GM19452 (cell line): Measurements from ENCODE around the gene GALNT6.
"Not testable (repeated sequence)": the region's sequence is repeated elsewhere in the genome, so short reads cannot be mapped to it uniquely, and the experiment has no call there.

Source experiments
- ATAC-seq: cut with Tn5 transposase; IDR thresholded peaks from one replicate; pipeline ENCODE4 v1.9.1; 2021; ENCODE audit not compliant: unreplicated experiment

GALNT6 gene

DNA sequence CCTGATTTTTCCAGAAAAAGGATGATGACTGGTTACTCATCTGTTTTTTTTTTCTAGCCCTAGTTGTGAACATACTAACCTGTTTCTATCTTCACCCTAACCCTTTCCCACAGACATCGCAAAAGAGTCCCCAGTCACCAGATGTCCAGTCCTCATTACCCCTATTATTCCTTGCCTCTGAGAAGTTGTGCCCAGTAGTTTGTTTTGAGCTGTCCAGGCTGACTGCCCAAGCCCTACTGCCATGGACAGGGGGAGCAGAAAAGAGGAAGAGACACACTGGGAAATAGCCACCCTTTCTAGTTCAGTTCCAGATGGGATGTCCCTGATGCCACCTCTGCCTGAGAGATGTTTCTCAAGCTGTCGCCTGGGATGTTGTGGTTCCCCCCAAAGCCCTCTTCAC, 30.9 kb downstream of the GALNT6 start:
- ATAC-seq = no peak

DNA sequence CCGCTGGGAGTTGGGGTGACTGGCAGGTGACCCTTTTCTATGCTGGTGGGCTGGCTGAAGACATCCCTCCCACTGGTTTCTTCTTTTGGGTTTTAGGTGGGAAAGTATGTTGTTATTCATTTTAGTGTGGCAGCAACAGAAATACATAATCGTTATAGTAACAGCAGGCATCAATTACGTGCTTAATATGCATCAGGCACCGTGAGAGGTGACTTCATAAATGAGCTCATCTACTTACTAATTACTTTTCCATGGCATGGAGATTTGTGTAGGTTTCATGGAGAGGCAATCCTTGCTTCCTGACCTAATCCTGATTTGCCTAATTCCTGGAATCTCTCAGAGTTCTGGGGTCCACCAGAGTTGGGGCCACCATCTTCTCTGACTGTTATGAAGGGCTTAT, 31.4 kb downstream of the GALNT6 start:
- ATAC-seq = no peak

DNA sequence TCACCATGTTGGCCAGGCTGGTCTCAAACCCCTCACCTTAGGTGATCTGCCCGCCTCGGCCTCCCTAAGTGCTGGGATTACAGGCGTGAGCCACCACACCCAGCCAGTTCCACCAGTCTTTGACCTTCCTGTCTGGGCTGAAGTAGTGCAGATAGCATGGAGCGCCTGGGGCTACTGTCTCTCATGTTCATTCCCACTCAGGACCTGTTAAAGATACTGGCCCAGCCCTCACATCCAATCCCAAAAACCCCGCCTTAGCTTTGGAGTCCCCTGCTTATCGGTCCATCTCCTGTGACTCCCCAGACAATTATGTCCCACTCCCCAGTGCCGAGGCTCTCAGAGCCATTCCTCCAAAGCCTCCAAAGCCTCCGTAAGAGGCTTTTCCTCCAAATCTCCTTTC, 32.7 kb downstream of the GALNT6 start:
- no peak for ATAC-seq

GRCh38 chr12:51357374-51358047, 33.7 kb downstream of the GALNT6 start:
- ATAC-seq = no peak

GRCh38 chr12:51351913-51352532, 39.2 kb downstream of the GALNT6 start:
- no peak for ATAC-seq

DNA sequence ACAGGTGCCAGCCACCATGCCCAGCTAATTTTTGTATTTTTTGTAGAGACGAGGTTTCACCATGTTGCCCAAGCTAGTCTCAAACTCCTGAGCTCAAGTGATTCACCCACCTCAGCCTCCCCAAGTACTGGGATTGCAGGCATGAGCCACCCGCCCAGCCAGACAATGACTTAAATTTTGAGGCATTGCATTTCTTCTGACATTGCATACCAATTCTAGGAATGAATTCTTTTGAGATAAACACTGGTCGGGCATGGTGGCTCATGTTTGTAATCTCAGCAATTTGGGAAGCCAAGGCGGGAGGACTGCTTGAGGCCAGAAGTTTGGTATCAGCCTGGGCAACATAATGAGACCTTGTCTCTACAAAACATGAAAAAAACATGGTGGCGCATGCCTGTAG, 42.2 kb downstream of the GALNT6 start:
- ATAC-seq = no peak

GRCh38 chr12:51348116-51348515, 43.1 kb downstream of the GALNT6 start:
- ATAC-seq = no peak

- no peak for ATAC-seq
Measured at GRCh38 chr12:51346581-51346980, 44.6 kb downstream of the GALNT6 start, which contains the start of gene CELA1. Gene CELA1 (minus strand): TSS chr12:51346679. CDS start chr12:51346638, 41 bp downstream.

DNA sequence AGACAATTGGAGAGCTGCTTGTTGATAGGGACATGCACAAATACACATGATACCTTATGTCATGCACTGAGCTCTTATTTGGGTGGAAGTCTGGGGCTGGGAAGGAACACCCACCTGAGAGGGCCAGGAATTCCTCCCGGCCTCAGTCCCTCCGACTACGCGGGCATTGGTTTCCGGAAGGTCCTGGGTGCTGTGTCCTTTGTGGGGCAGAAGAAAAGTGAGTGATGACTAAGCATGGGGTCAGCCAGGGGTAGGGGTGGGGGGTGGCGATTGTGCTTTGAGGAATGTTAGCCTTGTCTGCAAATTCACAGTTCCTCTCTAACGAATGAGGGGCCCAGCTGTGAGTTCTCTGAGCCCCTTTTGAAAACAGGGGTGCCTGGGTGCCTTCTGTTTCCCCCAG, 45.5 kb downstream of the GALNT6 start:
- ATAC-seq = no peak

- ATAC-seq = no peak
Measured at GRCh38 chr12:51343201-51343600, 48.0 kb downstream of the GALNT6 start.

- ATAC-seq = no peak
Measured at GRCh38 chr12:51342416-51342815, 48.8 kb downstream of the GALNT6 start.

DNA sequence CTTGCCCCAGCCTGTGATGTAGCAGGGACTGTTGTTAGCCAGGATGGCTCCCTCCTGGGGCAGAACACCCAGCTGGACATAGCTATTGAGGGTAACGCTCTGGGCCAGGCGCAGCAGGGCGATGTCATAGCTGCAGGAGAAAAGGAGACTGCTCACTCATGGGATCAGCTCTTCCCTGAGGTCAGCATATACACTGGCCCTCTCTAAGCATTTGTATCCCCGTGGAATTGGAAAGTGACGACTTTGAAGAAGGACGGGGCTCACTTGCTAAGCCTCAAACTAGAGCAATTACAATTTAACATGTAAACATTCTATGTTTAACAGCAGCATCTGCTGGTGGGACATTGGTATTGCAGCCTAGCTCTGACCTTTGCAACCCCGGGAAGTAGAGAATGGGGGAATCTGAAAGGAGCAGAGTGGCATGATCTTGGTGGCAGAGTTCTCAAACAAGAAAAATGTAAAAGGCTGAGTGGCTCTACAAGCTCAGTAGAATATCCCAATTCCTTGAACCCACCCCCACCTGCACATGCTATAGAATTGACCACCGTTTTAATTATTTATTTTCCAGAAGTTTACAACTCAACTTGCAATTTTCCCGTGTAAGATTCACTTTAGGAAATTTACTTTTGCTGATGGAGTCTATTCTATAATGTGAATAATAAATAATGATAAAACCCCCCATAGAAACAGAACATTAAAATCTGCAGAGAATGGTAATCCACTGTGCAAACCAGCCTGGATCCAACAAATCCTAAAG, 49.8 kb downstream of the GALNT6 start:
- no peak for ATAC-seq

DNA sequence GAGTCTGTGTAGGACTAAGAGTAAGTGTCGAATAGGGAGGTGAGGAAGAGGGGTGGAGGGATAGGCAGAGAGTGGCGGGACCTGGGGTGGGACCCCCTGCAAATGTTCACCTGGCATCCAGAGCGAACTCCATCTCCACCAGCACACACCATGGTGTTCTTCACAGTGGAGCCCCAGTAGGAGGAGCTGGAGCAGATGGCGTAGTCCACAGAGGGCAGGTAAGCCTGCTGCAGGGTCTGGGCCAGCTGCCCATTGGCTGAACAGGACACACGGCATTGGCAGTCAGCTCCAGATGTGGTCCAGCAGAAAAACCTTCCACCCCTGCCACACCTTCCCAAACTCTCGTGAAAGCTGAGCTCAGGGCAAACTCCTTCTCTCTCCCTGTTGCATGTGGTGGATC, 51.5 kb downstream of the GALNT6 start:
- ATAC-seq = no peak

GRCh38 chr12:51337336-51337735, 53.9 kb downstream of the GALNT6 start:
- not testable (repeated sequence) for ATAC-seq

GRCh38 chr12:51335931-51336330, 55.3 kb downstream of the GALNT6 start:
- no peak for ATAC-seq

DNA sequence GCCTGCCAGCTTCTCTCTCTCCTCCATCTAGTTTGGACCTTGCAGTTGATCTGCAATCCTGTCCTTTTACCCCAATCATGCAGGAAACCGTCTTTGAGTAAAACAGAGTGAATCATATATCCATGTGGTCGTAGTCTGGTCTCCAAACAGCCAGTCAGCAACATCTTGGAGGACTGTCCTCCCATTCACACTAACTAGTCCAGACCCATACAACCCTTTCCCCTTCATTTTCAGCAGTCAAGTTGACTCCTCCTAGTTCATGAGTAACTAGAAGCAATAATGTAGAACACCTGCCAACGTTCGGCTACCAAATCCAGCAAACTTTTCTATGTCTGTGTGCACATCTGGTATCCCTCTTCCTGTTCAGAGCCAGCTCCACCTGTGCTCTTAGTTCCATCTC, 56.4 kb downstream of the GALNT6 start:
- no peak for ATAC-seq

- ATAC-seq = no peak
Measured at GRCh38 chr12:51333536-51333935, 57.7 kb downstream of the GALNT6 start.

- ATAC-seq = no peak
Measured at GRCh38 chr12:51330186-51330585, 61.0 kb downstream of the GALNT6 start.

DNA sequence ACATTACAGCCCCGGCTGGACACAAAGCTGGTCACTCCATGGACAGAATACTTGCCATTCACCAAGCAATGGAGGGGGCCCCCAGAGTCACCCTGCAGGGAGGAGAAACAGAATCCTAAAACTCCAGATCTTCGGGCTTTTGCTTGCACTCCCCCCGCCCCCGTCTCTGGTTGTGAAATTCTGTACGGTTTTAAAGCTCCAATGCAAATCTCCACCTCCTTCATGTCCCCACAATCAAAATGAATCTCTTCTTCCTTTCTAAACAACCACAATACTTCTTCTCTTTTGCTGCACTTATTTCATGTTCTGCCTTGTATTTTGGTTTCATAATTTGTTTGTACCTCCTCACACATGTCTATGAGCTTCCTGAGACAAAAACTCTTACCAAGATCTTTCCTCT, 61.5 kb downstream of the GALNT6 start:
- no peak for ATAC-seq

DNA sequence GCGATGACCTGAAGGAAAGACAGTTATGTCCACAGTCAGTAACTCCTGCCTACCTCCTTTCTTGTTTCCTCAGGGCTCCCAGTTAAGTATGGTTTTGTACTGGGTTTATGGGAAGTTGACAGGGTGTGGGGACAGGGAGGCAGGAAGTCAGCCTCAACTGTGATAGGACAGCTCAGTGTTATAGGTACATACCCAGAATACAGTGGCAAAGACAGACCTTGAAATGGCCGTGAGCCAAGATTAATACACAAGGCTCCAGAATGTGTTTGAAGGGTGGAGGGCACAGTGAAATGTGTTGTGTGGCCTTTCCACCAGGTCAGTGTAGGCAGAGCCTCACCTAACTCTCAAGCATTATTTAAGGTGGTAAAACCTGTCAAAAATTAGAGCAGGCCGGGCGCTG, 62.6 kb downstream of the GALNT6 start:
- ATAC-seq = no peak

DNA sequence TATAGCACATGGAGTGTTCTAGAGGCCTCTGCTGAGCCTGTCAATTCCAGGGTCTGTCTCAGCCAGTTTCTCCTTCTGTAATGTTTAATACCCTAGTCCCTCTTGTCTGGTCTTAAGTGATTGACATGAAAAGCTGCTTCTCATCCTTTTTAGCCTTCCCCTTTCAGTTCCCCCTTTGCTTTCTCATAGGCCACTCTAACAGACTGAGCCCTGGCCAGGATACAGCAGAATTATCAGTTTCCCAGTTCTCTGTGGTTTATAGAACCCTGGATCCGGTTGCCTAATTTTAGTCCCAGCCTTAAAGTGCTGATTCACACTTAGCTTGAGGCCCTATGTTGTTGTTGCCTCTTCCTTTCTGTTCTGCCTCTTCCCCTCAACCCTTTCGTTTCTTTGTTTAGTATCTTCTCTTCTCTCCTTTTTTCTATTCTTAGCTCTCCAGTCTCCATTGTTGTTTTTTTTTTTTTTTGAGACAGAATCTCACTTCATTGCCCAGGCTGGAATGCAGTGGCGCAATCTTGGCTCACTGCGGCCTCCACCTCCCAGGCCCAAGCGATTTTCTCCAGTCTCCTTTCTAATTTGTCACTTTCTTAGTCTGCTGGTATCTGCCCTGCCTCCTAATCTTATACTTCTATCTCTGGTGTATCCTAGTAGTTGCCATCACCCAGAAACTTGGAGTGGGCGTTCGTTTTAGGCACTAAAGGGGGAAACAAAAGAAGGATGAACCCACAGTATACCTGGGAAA, 64.3 kb downstream of the GALNT6 start:
- peak; percentile 46 for ATAC-seq
